ENCODE measurements around the gene COL5A1.

DNA sequence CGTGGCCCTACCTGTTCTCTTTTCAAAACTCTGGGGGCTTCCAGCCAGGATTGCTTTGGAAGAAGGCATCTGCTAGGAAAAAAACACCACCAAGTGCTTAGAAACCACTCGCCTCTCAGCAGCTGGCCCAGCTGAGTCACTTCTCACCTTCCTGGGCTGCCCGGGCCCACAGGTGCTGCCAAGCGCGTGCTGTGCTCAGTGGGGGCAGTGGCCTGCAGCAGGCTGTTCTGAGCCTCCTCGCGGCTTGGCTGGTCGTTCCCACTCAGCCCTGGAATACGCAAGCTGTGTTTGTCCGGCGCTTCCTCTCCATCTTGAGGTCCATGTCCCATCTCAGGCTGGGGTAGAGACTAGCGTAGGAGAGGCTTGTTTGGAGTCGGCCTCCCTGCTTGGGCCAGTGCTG, 136.6 kb downstream of the COL5A1 start:
- TF ChIP-seq POLR2A (IDR thresholded peaks at IDR 0.05), result no peak
- TF ChIP-seq, protein P1, sequence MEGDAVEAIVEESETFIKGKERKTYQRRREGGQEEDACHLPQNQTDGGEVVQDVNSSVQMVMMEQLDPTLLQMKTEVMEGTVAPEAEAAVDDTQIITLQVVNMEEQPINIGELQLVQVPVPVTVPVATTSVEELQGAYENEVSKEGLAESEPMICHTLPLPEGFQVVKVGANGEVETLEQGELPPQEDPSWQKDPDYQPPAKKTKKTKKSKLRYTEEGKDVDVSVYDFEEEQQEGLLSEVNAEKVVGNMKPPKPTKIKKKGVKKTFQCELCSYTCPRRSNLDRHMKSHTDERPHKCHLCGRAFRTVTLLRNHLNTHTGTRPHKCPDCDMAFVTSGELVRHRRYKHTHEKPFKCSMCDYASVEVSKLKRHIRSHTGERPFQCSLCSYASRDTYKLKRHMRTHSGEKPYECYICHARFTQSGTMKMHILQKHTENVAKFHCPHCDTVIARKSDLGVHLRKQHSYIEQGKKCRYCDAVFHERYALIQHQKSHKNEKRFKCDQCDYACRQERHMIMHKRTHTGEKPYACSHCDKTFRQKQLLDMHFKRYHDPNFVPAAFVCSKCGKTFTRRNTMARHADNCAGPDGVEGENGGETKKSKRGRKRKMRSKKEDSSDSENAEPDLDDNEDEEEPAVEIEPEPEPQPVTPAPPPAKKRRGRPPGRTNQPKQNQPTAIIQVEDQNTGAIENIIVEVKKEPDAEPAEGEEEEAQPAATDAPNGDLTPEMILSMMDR (IDR thresholded peaks at IDR 0.05), result no peak

Measured in Peyer's patch (tissue), 4 donors.